Parathyroid adenoma (tissue), 2 donors: Measurements from ENCODE around the gene TRNAU1AP.
"Not testable (repeated sequence)": the region's sequence is repeated elsewhere in the genome, so short reads cannot be mapped to it uniquely, and the experiment has no call there.

Source experiments
- H2AFZ ChIP-seq: fragments of 300-600 bp; sonication (generic); one replicate; pipeline ENCODE4 v1.7.0; 2017; ENCODE audit warnings: antibody characterized with exemption, mild to moderate bottlenecking
- H3K27ac ChIP-seq: fragments of 300-600 bp; sonication (generic); one replicate; pipeline ENCODE4 v1.7.0; 2017
- H3K27me3 ChIP-seq: fragments of 300-600 bp; sonication (generic); one replicate; pipeline ENCODE4 v1.7.0; 2017; ENCODE audit warnings: low read length; ENCODE audit not compliant: control insufficient read depth, insufficient read depth
- H3K36me3 ChIP-seq: fragments of 300-600 bp; sonication (generic); one replicate; pipeline ENCODE4 v1.7.0; 2017; ENCODE audit warnings: low read length; ENCODE audit not compliant: control insufficient read depth, insufficient read depth
- H3K4me1 ChIP-seq: fragments of 300-600 bp; sonication (generic); one replicate; pipeline ENCODE4 v1.7.0; 2017; ENCODE audit warnings: control low read depth
- H3K4me2 ChIP-seq: fragments of 300-600 bp; sonication (generic); one replicate; pipeline ENCODE4 v1.7.0; 2017; ENCODE audit warnings: low read length
- H3K4me3 ChIP-seq: fragments of 300-600 bp; sonication (generic); one replicate; pipeline ENCODE4 v1.7.0; 2017; ENCODE audit warnings: low read depth, low read length
- H3K79me2 ChIP-seq: fragments of 300-600 bp; sonication (generic); one replicate; pipeline ENCODE4 v1.7.0; 2017; ENCODE audit warnings: control low read depth
- H3K9ac ChIP-seq: fragments of 300-600 bp; sonication (generic); one replicate; pipeline ENCODE4 v1.7.0; 2017; ENCODE audit warnings: mild to moderate bottlenecking
- H3K9me3 ChIP-seq: fragments of 300-600 bp; sonication (generic); one replicate; pipeline ENCODE4 v1.7.0; 2017; ENCODE audit warnings: low read length; ENCODE audit not compliant: control insufficient read depth
- TF ChIP-seq, protein P1 (sequence below): fragments of 300-600 bp; sonication (generic); IDR thresholded peaks from one replicate; pipeline ENCODE4 v1.7.0; 2017; ENCODE audit warnings: antibody characterized with exemption, mild to moderate bottlenecking
- donor health status: primary hyperparathyroidism.

The TRNAU1AP gene

DNA sequence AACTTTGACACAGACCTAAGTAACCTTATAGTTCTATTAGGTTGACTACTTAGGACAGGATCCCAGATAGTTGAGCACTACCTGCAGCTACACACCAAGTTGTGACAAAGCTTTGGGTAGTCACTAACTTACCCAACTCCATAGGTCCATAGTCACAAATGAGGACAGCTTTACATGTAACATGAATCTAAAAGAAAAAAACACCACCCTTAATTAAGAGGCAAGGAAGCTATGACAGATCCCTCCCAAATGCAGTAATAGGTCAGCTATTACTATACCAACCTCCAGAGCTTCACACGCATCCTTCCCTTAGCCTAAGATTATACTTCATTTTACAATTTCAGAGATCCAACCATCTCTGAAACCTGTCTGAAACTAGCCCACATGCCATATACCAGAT is 26.5 kb downstream of the TRNAU1AP start:
- Histone ChIP-seq H3K36me3 (no peaks in the 10 kb centered on the region), H3K27me3 (no peaks in the 10 kb centered on the region), H3K9ac (no peak overlapping the region), H3K79me2 (no peaks in the 10 kb centered on the region), H2AFZ (no peak overlapping the region), H3K4me3 (no peak overlapping the region), H3K4me1 (no peaks in the 10 kb centered on the region), H3K27ac (no peak overlapping the region), H3K4me2 (no peak overlapping the region), H3K9me3 (no peaks in the 10 kb centered on the region)
- TF ChIP-seq, protein P1, sequence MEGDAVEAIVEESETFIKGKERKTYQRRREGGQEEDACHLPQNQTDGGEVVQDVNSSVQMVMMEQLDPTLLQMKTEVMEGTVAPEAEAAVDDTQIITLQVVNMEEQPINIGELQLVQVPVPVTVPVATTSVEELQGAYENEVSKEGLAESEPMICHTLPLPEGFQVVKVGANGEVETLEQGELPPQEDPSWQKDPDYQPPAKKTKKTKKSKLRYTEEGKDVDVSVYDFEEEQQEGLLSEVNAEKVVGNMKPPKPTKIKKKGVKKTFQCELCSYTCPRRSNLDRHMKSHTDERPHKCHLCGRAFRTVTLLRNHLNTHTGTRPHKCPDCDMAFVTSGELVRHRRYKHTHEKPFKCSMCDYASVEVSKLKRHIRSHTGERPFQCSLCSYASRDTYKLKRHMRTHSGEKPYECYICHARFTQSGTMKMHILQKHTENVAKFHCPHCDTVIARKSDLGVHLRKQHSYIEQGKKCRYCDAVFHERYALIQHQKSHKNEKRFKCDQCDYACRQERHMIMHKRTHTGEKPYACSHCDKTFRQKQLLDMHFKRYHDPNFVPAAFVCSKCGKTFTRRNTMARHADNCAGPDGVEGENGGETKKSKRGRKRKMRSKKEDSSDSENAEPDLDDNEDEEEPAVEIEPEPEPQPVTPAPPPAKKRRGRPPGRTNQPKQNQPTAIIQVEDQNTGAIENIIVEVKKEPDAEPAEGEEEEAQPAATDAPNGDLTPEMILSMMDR: no peak

DNA sequence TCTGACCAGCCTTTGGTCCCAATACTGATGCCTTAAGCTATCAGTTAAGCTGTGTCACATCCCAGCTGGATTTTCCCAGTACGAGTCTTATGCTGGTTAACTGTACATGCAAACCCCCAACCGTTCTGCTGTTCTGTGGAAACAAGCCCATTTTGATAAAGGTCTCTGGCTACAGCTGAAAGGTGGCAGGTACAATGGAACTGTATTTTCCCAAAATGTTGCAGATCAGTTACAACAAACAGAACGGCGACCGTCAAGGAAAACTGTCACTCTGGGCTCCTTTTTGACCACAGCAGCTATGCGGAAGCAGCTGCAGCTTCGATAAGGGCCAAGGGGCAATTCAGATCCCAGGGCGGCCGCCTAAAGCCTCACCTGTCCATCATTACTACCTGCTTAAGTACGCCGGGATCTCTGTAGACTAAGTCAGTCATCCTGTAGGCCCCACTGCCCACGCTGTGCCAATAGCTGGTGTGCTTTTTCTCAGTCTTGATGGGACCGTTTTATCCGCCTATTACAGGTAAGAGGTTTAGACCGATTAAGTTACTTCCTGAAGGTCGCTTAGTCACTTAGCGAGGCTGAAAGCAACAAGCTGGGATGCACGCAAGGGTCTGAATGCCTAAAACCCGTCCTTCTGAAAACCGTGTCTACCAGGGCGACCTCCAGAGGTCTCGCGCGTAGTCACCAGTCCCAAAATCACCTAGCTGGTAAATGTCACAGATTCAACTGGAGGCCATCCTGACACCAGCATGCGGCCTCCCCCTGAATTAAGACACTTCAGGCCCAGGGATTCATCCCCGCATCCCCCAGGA is 28.0 kb downstream of the TRNAU1AP start:
- Histone ChIP-seq H3K9ac (peak overlapping the region; percentile 73), H3K9me3 (no peaks in the 10 kb centered on the region), H2AFZ (peak overlapping the region; percentile 94), H3K27ac (peak overlapping the region; percentile 69), H3K4me3 (peak overlapping the region; percentile 83), H3K4me1 (no peaks in the 10 kb centered on the region), H3K4me2 (peak overlapping the region; percentile 91), H3K79me2 (no peaks in the 10 kb centered on the region), H3K27me3 (no peaks in the 10 kb centered on the region), H3K36me3 (no peaks in the 10 kb centered on the region)
- TF ChIP-seq, protein P1: no peak

DNA sequence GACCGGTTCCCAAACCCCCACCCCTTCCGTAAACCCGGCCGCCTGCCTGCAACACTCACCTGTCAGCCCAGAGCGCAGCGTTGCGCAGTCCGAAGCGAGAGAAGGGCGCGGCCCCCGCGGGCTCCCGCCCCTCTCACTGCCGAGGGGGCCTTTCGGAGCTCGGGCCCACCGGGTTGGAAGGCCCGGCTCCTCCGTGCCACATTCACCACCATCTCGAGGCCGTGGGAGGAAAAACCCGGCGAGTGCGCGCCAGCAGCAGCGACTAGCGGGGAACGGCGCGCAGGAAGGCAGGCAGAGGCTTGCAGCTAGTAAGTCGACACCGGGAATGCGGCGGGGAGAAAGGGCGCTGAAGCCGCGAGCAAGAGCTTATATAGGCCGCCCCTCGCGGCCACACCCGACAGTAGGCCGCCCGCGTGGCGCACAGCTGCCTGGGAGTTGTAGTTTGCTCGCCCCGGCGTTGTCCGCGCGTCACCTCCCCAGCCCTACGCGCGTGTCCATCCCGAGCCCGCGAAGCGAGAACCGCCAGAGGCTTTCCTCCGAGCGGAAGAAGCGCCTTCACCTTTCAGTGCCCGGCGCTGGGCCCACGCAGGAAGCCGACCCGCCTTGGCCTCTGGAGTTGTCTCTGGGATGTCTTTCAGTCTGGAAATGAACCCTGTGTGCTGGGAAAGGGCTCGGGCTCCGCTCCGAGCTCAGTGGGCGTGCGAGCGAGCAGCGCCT is 28.8 kb downstream of the TRNAU1AP start:
- H3K4me1 ChIP-seq: no peaks in the 10 kb centered on the region
- H3K36me3 ChIP-seq: no peaks in the 10 kb centered on the region
- no peaks in the 10 kb centered on the region for H3K9me3 ChIP-seq
- peak overlapping the region; percentile 83 for H3K4me3 ChIP-seq
- peak overlapping the region; percentile 69 for H3K27ac ChIP-seq
- no peaks in the 10 kb centered on the region for H3K79me2 ChIP-seq
- H2AFZ ChIP-seq: peak overlapping the region; percentile 94
- peak overlapping the region; percentile 91 for H3K4me2 ChIP-seq
- TF ChIP-seq, protein P1: no peak
- peak overlapping the region; percentile 73 for H3K9ac ChIP-seq
- no peaks in the 10 kb centered on the region for H3K27me3 ChIP-seq

DNA sequence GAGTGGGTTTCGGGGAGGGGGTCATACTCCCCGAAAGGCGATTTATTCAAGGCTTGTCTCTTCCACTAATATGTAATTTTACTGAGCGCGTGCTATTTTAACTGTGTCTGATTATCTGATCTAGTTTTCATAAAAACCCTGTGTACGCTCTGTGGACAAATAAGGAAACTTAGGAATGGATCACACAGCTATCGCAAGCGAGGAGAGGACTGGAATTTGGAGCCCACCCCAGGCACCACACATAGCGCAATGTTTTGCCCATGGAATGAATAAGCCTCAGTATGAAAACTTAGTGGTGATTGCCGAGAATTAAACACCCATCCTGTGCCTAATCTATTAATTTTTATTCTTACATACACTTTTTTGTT is 29.3 kb downstream of the TRNAU1AP start:
- H3K4me3 ChIP-seq: peak overlapping the region; percentile 83
- TF ChIP-seq, protein P1: no peak
- no peaks in the 10 kb centered on the region for H3K27me3 ChIP-seq
- H3K9ac ChIP-seq: no peak overlapping the region
- no peaks in the 10 kb centered on the region for H3K79me2 ChIP-seq
- H3K4me2 ChIP-seq: peak overlapping the region; percentile 91
- H3K4me1 ChIP-seq: no peaks in the 10 kb centered on the region
- peak overlapping the region; percentile 69 for H3K27ac ChIP-seq
- H3K9me3 ChIP-seq: no peaks in the 10 kb centered on the region
- H2AFZ ChIP-seq: peak overlapping the region; percentile 94
- H3K36me3 ChIP-seq: no peaks in the 10 kb centered on the region

DNA sequence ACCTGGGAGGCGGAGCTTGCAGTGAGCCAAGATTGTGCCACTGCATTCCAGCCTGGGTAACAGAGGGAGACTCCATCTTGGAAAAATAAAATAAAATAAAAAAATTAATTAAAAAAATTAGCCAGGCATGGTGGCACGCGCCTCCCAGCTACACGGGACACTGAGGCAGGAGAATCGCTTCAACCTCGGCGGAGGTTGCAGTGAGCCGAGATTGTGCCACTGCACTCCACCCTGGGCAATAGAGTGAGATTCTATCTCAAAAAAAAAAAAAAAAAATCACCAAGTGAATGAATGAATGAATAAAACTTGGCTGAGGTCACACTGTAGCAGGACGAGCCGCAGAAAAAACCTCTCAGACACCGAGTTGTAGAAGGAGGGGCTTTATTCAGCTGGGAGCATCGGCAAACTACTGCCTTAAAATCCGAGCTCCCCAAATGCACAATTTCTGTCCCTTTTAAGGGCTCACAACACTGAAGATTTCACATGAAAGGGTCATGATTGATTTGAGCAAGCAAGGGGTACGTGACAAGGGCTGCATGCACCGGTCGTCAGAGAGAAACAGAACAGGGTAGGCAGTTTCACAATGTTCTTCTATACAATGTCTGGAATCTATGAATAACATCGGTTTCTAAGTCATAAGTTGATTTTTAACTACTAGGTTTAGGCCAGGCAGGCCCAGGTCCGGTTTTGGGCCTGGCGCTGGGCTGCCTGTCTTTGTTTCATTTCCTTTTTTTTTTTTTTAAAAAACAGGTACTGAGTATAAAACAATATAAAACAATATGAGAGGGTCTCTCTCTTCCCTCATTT is 33.9 kb downstream of the TRNAU1AP start:
- not testable (repeated sequence) for H3K27me3 ChIP-seq, H3K9ac ChIP-seq, H3K4me2 ChIP-seq, H3K27ac ChIP-seq, H3K4me1 ChIP-seq, H2AFZ ChIP-seq, H3K79me2 ChIP-seq, H3K9me3 ChIP-seq, H3K36me3 ChIP-seq, H3K4me3 ChIP-seq
